GM12878 (cell line): ENCODE measurements around the gene TRAF3. TPM values are rescaled to one million over a fixed set of nuclear protein-coding genes. Genes with fewer than 3 reads are reported as not detected.

Experiments
- ATAC-seq: fragments of 200-7000 bp; cut with Tn5 transposase; 3 replicates; pipeline ENCODE4 v1.9.1; 2020; ENCODE audit warnings: mild to moderate bottlenecking, moderate library complexity
- BruUV-seq: library from RNA; stranded (reverse); fragments of 400-500 nt; replicated peaks from 2 replicates; lab custom pipeline; 2021; lab: Mats Ljungman, UMichigan
- CTCF ChIA-PET: fragments of 300-600 bp; sonication (Branson Sonifier 250); formaldehyde crosslinking; extraction: SDS; loops from one replicate; lab custom pipeline; 2021; ENCODE audit warnings: inconsistent platforms; lab: Yijun Ruan, JAX
- POLR2A ChIA-PET: fragments of 350-600 bp; formaldehyde crosslinking; extraction: SDS; loops from one replicate; lab custom pipeline; 2021; ENCODE audit warnings: inconsistent platforms; lab: Charles Lee
- RAD21 ChIA-PET: fragments of 300-600 bp; sonication (Branson Sonifier 250); formaldehyde crosslinking; loops from one replicate; lab custom pipeline; 2023; ENCODE audit warnings: antibody characterized with exemption; ENCODE audit not compliant: unreplicated experiment; lab: Charles Lee
- SMC1A ChIA-PET: fragments of 300-600 bp; sonication (Branson Sonifier 250); formaldehyde crosslinking; loops from one replicate; lab custom pipeline; 2023; ENCODE audit not compliant: unreplicated experiment, uncharacterized antibody; lab: Charles Lee
- DNase-seq: peaks from one replicate; pipeline ENCODE4 v3.0.0-alpha.2; 2011; ENCODE audit warnings: low read depth, low spot score
- FAIRE-seq: peaks from 3 replicates; lab custom pipeline; 2011; peaks lifted over from hg19 to GRCh38; lab: Jason Lieb, UNC
- H2AFZ ChIP-seq: 2 replicates; pipeline ENCODE4 v1.6.0; 2011; ENCODE audit warnings: low read depth, low read length, control low read depth; ENCODE audit not compliant: control insufficient read depth
- H3K27ac ChIP-seq: 2 replicates; pipeline ENCODE4 v1.5.1; 2011; ENCODE audit warnings: control low read depth; ENCODE audit not compliant: control insufficient read depth, insufficient read depth
- H3K27me3 ChIP-seq, 2 experiments: replicated peaks in 1 of 2; 2 replicates each; pipeline versions ENCODE4 v1.6.0 to v1.6.1; 2011; ENCODE audit warnings: low read length in 1 of 2; ENCODE audit not compliant: control insufficient read depth in 2 of 2, insufficient read depth in 2 of 2
- H3K36me3 ChIP-seq, 2 experiments: 2 replicates each; pipeline ENCODE4 v1.5.1; 2011; ENCODE audit warnings: low read length in 1 of 2; ENCODE audit not compliant: control insufficient read depth in 2 of 2, insufficient read depth in 2 of 2
- H3K4me1 ChIP-seq: 2 replicates; pipeline ENCODE4 v1.6.1; 2011; ENCODE audit warnings: mild to moderate bottlenecking, low read length, moderate library complexity, mixed read lengths; ENCODE audit not compliant: control insufficient read depth, insufficient read depth
- H3K4me2 ChIP-seq: 2 replicates; pipeline ENCODE4 v1.6.0; 2011; ENCODE audit warnings: control low read depth; ENCODE audit not compliant: control insufficient read depth, insufficient read depth
- H3K4me3 ChIP-seq: fragments of 200-600 bp; sonication (generic); 2 replicates; pipeline ENCODE4 v1.5.1; 2016
- H3K79me2 ChIP-seq: 2 replicates; pipeline ENCODE4 v1.6.0; 2011; ENCODE audit warnings: low read length; ENCODE audit not compliant: control insufficient read depth, insufficient read depth
- H3K9ac ChIP-seq: 2 replicates; pipeline ENCODE4 v1.8.0; 2011; ENCODE audit warnings: low read length, control low read depth, mixed read lengths; ENCODE audit not compliant: control insufficient read depth, insufficient read depth
- H3K9me3 ChIP-seq: replicated peaks from 3 replicates; pipeline ENCODE4 v1.5.1; 2011; ENCODE audit warnings: mild to moderate bottlenecking, low read length; ENCODE audit not compliant: control insufficient read depth, insufficient read depth
- H4K20me1 ChIP-seq: 2 replicates; pipeline ENCODE4 v1.6.0; 2011; ENCODE audit not compliant: control insufficient read depth, insufficient read depth
- FOXM1 ChIP-seq: IDR thresholded peaks from 2 replicates; pipeline ENCODE4 v1.6.1; 2012; ENCODE audit warnings: low read depth, mild to moderate bottlenecking, inconsistent platforms, low read length, moderate library complexity
- IKZF1 ChIP-seq: fragments of 450-650 bp; conservative IDR thresholded peaks from 2 replicates; pipeline ENCODE4 v1.6.1; 2017; ENCODE audit warnings: antibody characterized with exemption, mild to moderate bottlenecking
- IRF4 ChIP-seq: IDR thresholded peaks from 2 replicates; pipeline ENCODE4 v1.6.1; 2011; ENCODE audit warnings: low read depth, low read length
- JUND ChIP-seq: IDR thresholded peaks from 2 replicates; pipeline ENCODE4 v1.6.1; 2012; ENCODE audit warnings: low read depth, mild to moderate bottlenecking, low read length, improper control_type of control experiment, moderate library complexity
- MEF2A ChIP-seq: IDR thresholded peaks from 2 replicates; pipeline ENCODE4 v1.6.1; 2011; ENCODE audit warnings: low read depth, mild to moderate bottlenecking, low read length, moderate library complexity; ENCODE audit not compliant: insufficient read depth
- MTA2 ChIP-seq: fragments of 450-650 bp; IDR thresholded peaks from 2 replicates; pipeline ENCODE4 v1.6.1; 2016; ENCODE audit warnings: low read depth, mild to moderate bottlenecking, moderate library complexity
- MXI1 ChIP-seq: fragments of 150-350 bp; IDR thresholded peaks from 2 replicates; pipeline ENCODE4 v1.6.1; 2011; ENCODE audit warnings: low read depth, mild to moderate bottlenecking, inconsistent platforms, low read length, improper control_type of control experiment
- RAD21 ChIP-seq: IDR thresholded peaks from 2 replicates; pipeline ENCODE4 v1.6.1; 2011; ENCODE audit warnings: mild to moderate bottlenecking, low read depth, low read length, moderate library complexity; ENCODE audit not compliant: insufficient read depth
- SIN3A ChIP-seq: IDR thresholded peaks from 2 replicates; pipeline ENCODE4 v1.6.1; 2012; ENCODE audit warnings: low read depth, low read length, improper control_type of control experiment
- SREBF1 ChIP-seq: IDR thresholded peaks from 2 replicates; pipeline ENCODE4 v1.6.1; 2012; ENCODE audit warnings: mild to moderate bottlenecking, low read length
- STAT1 ChIP-seq: fragments of 450-650 bp; conservative IDR thresholded peaks from 2 replicates; pipeline ENCODE4 v1.6.1; 2014; ENCODE audit warnings: antibody characterized with exemption, mild to moderate bottlenecking
- TAF1 ChIP-seq: IDR thresholded peaks from 2 replicates; pipeline ENCODE4 v1.6.1; 2011; ENCODE audit warnings: mild to moderate bottlenecking, low read depth, low read length, borderline replicate concordance
- YBX1 ChIP-seq: fragments of 450-650 bp; IDR thresholded peaks from 2 replicates; pipeline ENCODE4 v1.6.1; 2016; ENCODE audit warnings: antibody characterized with exemption
- YY1 ChIP-seq: IDR thresholded peaks from 2 replicates; pipeline ENCODE4 v1.6.1; 2011; ENCODE audit warnings: low read depth, mild to moderate bottlenecking, low read length
- ZNF217 ChIP-seq: fragments of 450-650 bp; IDR thresholded peaks from 2 replicates; pipeline ENCODE4 v1.6.1; 2017; ENCODE audit warnings: antibody characterized with exemption, mild to moderate bottlenecking
- WGBS: methylation state at CpG from one replicate; pipeline ENCODE4 v1.1.6; 2016; ENCODE audit warnings: low lambda C conversion rate; ENCODE audit not compliant: insufficient replicate concordance, insufficient coverage; ENCODE audit errors: missing lambda C conversion rate; 5-methylcytosine and 5-hydroxymethylcytosine counted together
- in situ Hi-C: fragments of 300-500 bp; cut with MboI; formaldehyde crosslinking; loops from 9 replicates; pipeline ENCODE4 v1.14.3; 2018; ENCODE audit warnings: mixed read lengths
- intact Hi-C: fragments of 100-400 bp; cut with micrococcal nuclease; formaldehyde crosslinking; loops from one replicate; pipeline ENCODE4 v1.14.2; 2022; ENCODE audit not compliant: unreplicated experiment
- polyA plus RNA-seq, 11 experiments: library from polyadenylated mRNA; depleted of rRNA in 4 of 11; unstranded in 6 of 11; stranded (reverse) in 5 of 11; fragments of >200 nt; fragmentation: Nextera tagmentation in 4 of 11; fragmentation: Illumina TruSeq in 1 of 11; extraction: Ambion mirVana in 4 of 11; extraction: Trizol in 1 of 11; gene quantifications; 1 replicate in 1 of 11; 2 replicates in 10 of 11; pipeline versions ENCODE4 v1.2.1 to v1.2.3, GENCODE V29; 2011 to 2016; ENCODE audit warnings: inconsistent platforms in 2 of 11, missing spikeins in 2 of 11, low read depth in 1 of 11
- total RNA-seq, 4 experiments: library from RNA; depleted of rRNA in 3 of 4; stranded (reverse); fragments of >200 nt in 3 of 4; fragmentation: Illumina TruSeq in 1 of 4; extraction: Trizol in 1 of 4; gene quantifications; 2 replicates each; pipeline versions ENCODE4 v1.2.1 to v1.2.3, GENCODE V29; 2013 to 2021
- TF ChIP-seq, protein P1 (sequence below): fragments of 450-650 bp; formaldehyde crosslinking; IDR thresholded peaks from 2 replicates; pipeline ENCODE4 v1.4.0; 2022; ENCODE audit warnings: mild to moderate bottlenecking, moderate library complexity
- TF ChIP-seq, protein P2 (sequence below): IDR thresholded peaks from 2 replicates; pipeline ENCODE4 v1.6.1; 2011; ENCODE audit warnings: borderline replicate concordance, low read depth, mild to moderate bottlenecking, moderate library complexity, low read length; ENCODE audit not compliant: insufficient read depth, poor library complexity, severe bottlenecking
- TF ChIP-seq, protein P3 (sequence below): fragments of 450-650 bp; conservative IDR thresholded peaks from 2 replicates; pipeline ENCODE4 v1.6.1; 2017; ENCODE audit warnings: mild to moderate bottlenecking, moderate library complexity
- TF ChIP-seq, protein P4 (sequence below): fragments of 450-650 bp; IDR thresholded peaks from 2 replicates; pipeline ENCODE4 v1.6.1; 2017; ENCODE audit warnings: borderline replicate concordance

TRAF3 gene
- total and polyA plus RNA-seq, 10 of the 15 experiments (the other 5 are each of a cell fraction or from before 2014, with no cell fraction given): 3.0 to 70.1 (median 36.5) TPM

DNA sequence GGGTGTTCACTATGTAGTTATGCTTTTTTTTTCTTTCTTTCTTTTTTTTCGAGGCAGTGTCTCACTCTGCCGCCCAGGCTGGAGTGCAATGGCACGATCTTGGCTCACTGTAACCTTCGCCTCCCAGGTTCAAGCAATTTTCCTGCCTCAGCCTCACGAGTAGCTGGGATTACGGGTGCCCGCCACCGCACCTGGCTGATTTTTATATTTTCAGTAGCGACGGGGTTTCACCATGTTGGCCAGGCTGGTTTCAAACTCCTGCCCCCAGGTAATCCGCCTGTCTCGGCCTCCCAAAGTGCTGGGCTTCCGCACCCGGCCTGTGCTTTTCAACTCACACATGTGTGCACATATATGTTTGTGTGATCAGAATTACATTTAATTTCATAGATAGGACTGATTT is 106.3 kb downstream of the TRAF3 start:
- no peaks in the 10 kb centered on the region for H3K27me3 ChIP-seq
- H2AFZ ChIP-seq: no peak overlapping the region
- ChIA-PET CTCF (no interaction called here), SMC1A (no interaction called here), RAD21 (no interaction called here), POLR2A (no interaction called here)
- no TSS peak for BruUV-seq
- DNase-seq (no peak), FAIRE-seq (no peak), ATAC-seq (no peak)
- H3K4me3 ChIP-seq: no peak overlapping the region
- intact Hi-C loops (no loop called here), in situ Hi-C loops (no loop called here)
- no peaks in the 10 kb centered on the region for H4K20me1 ChIP-seq
- H3K9me3 ChIP-seq: no peaks in the 10 kb centered on the region
- H3K9ac ChIP-seq: no peak overlapping the region
- no peak overlapping the region for H3K4me2 ChIP-seq
- H3K4me1 ChIP-seq: no peaks in the 10 kb centered on the region
- no peak overlapping the region for H3K27ac ChIP-seq
- TF ChIP-seq YBX1 (no peak), IKZF1 (no peak), MTA2 (no peak), MXI1 (no peak), RAD21 (no peak), IRF4 (no peak), STAT1 (no peak), SREBF1 (no peak), YY1 (no peak), JUND (no peak), FOXM1 (no peak), MEF2A (no peak), ZNF217 (no peak), TAF1 (no peak), SIN3A (no peak)
- TF ChIP-seq, protein P1, sequence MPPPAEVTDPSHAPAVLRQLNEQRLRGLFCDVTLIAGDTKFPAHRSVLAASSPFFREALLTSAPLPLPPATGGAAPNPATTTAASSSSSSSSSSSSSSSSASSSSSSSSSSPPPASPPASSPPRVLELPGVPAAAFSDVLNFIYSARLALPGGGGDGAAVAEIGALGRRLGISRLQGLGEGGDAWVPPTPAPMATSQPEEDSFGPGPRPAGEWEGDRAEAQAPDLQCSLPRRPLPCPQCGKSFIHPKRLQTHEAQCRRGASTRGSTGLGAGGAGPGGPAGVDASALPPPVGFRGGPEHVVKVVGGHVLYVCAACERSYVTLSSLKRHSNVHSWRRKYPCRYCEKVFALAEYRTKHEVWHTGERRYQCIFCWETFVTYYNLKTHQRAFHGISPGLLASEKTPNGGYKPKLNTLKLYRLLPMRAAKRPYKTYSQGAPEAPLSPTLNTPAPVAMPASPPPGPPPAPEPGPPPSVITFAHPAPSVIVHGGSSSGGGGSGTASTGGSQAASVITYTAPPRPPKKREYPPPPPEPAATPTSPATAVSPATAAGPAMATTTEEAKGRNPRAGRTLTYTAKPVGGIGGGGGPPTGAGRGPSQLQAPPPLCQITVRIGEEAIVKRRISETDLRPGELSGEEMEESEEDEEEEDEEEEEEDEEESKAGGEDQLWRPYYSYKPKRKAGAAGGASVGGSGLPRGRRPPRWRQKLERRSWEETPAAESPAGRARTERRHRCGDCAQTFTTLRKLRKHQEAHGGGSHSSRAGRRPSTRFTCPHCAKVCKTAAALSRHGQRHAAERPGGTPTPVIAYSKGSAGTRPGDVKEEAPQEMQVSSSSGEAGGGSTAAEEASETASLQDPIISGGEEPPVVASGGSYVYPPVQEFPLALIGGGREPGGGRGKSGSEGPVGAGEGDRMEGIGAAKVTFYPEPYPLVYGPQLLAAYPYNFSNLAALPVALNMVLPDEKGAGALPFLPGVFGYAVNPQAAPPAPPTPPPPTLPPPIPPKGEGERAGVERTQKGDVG: no peak
- TF ChIP-seq, protein P2, sequence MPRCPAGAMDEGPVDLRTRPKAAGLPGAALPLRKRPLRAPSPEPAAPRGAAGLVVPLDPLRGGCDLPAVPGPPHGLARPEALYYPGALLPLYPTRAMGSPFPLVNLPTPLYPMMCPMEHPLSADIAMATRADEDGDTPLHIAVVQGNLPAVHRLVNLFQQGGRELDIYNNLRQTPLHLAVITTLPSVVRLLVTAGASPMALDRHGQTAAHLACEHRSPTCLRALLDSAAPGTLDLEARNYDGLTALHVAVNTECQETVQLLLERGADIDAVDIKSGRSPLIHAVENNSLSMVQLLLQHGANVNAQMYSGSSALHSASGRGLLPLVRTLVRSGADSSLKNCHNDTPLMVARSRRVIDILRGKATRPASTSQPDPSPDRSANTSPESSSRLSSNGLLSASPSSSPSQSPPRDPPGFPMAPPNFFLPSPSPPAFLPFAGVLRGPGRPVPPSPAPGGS: no peak
- TF ChIP-seq, protein P3, sequence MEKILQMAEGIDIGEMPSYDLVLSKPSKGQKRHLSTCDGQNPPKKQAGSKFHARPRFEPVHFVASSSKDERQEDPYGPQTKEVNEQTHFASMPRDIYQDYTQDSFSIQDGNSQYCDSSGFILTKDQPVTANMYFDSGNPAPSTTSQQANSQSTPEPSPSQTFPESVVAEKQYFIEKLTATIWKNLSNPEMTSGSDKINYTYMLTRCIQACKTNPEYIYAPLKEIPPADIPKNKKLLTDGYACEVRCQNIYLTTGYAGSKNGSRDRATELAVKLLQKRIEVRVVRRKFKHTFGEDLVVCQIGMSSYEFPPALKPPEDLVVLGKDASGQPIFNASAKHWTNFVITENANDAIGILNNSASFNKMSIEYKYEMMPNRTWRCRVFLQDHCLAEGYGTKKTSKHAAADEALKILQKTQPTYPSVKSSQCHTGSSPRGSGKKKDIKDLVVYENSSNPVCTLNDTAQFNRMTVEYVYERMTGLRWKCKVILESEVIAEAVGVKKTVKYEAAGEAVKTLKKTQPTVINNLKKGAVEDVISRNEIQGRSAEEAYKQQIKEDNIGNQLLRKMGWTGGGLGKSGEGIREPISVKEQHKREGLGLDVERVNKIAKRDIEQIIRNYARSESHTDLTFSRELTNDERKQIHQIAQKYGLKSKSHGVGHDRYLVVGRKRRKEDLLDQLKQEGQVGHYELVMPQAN: no peak
- TF ChIP-seq, protein P4, sequence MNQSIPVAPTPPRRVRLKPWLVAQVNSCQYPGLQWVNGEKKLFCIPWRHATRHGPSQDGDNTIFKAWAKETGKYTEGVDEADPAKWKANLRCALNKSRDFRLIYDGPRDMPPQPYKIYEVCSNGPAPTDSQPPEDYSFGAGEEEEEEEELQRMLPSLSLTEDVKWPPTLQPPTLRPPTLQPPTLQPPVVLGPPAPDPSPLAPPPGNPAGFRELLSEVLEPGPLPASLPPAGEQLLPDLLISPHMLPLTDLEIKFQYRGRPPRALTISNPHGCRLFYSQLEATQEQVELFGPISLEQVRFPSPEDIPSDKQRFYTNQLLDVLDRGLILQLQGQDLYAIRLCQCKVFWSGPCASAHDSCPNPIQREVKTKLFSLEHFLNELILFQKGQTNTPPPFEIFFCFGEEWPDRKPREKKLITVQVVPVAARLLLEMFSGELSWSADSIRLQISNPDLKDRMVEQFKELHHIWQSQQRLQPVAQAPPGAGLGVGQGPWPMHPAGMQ: no peak
- peaks cover 37 to 38% of the 10 kb centered on the region in 2 experiments; a peak in 3 of 4 replicates for H3K36me3 ChIP-seq
- WGBS: 98% methylated on average over 14 of the region's 14 CpGs
- H3K79me2 ChIP-seq: no peaks in the 10 kb centered on the region
